GM18873 (cell line): Measurements from ENCODE around the gene RSPH1.

Source experiments
- ATAC-seq: cut with Tn5 transposase; IDR thresholded peaks from one replicate; pipeline ENCODE4 v1.9.1; 2021; ENCODE audit warnings: mild to moderate bottlenecking, moderate library complexity, moderate number of reproducible peaks; ENCODE audit not compliant: unreplicated experiment, low FRiP score

The RSPH1 gene

GRCh38 chr21:42513985-42514882 is 18.2 kb upstream of the RSPH1 start:
- ATAC-seq: peak; percentile 40

- ATAC-seq: no peak
These were observed 17.3 kb upstream of the RSPH1 start, which contains the start of gene SLC37A1 for GRCh38 chr21:42513151-42513984. TSS of gene SLC37A1 (plus strand) at chr21:42513852. CDS start at chr21:42518455, 4,603 bp downstream.

GRCh38 chr21:42512346-42513034 is 16.5 kb upstream of the RSPH1 start:
- no peak for ATAC-seq

GRCh38 chr21:42509244-42509643 is 13.2 kb upstream of the RSPH1 start:
- ATAC-seq: no peak

GRCh38 chr21:42508371-42508770 is 12.3 kb upstream of the RSPH1 start:
- ATAC-seq: no peak

GRCh38 chr21:42507418-42507817 is 11.4 kb upstream of the RSPH1 start:
- ATAC-seq: no peak

GRCh38 chr21:42505090-42505726 is 9.2 kb upstream of the RSPH1 start:
- ATAC-seq: no peak

- no peak for ATAC-seq
These were observed 7.7 kb upstream of the RSPH1 start for GRCh38 chr21:42503711-42504110.

GRCh38 chr21:42500736-42501135 is 4.7 kb upstream of the RSPH1 start:
- ATAC-seq: no peak

- ATAC-seq: no peak
These were observed 4.2 kb upstream of the RSPH1 start for GRCh38 chr21:42500225-42500624.

- no peak for ATAC-seq
These were observed 3.6 kb upstream of the RSPH1 start for GRCh38 chr21:42499444-42500112.

GRCh38 chr21:42498012-42498411 is 2.0 kb upstream of the RSPH1 start:
- ATAC-seq: no peak

GRCh38 chr21:42496839-42497202 is 797 bp upstream of the RSPH1 start:
- ATAC-seq: no peak

- ATAC-seq: peak; percentile 8
These were observed 282 bp downstream of the RSPH1 start for GRCh38 chr21:42495765-42496119.

- ATAC-seq: no peak
These were observed 997 bp downstream of the RSPH1 start for GRCh38 chr21:42495027-42495426.

GRCh38 chr21:42493109-42494060 is 2.6 kb downstream of the RSPH1 start:
- no peak for ATAC-seq

GRCh38 chr21:42492201-42492600 is 3.8 kb downstream of the RSPH1 start:
- ATAC-seq: no peak

- no peak for ATAC-seq
These were observed 4.7 kb downstream of the RSPH1 start for GRCh38 chr21:42491328-42491727.

- no peak for ATAC-seq
These were observed 5.3 kb downstream of the RSPH1 start for GRCh38 chr21:42490720-42491119.
